Kidney tubule cell (primary cell): Measurements from ENCODE around the gene ST6GALNAC6.
"Not testable (repeated sequence)": the region's sequence is repeated elsewhere in the genome, so short reads cannot be mapped to it uniquely, and the experiment has no call there.

Source experiments
- DNase-seq: peaks from one replicate; pipeline ENCODE4 v3.0.0-alpha.2; 2018; ENCODE audit warnings: low spot score

Gene ST6GALNAC6

DNA sequence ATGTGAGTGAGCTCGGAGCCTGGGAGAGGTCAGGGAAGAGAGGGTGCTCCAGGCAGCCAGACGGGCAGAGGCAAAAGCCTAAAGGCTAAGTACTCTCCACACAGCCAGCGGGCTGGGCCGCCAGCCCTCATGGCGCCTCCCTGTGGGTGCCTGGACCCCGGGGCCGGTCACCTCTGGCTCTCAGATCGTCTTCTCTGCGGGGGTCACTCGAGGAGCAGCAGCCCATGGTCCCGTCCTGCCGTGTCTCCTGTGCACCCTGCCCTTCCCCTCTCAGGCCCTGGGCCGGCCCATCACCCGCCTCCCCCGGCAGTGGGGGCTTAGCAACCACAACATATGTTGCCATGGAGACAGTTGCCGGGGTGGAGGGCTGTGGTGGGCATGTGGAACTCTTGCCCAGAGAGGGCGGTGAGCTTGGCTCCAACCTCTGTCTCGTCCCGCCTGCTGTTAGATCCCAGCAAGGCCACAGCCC, 26.1 kb downstream of the ST6GALNAC6 start:
- DNase-seq = no peak

DNA sequence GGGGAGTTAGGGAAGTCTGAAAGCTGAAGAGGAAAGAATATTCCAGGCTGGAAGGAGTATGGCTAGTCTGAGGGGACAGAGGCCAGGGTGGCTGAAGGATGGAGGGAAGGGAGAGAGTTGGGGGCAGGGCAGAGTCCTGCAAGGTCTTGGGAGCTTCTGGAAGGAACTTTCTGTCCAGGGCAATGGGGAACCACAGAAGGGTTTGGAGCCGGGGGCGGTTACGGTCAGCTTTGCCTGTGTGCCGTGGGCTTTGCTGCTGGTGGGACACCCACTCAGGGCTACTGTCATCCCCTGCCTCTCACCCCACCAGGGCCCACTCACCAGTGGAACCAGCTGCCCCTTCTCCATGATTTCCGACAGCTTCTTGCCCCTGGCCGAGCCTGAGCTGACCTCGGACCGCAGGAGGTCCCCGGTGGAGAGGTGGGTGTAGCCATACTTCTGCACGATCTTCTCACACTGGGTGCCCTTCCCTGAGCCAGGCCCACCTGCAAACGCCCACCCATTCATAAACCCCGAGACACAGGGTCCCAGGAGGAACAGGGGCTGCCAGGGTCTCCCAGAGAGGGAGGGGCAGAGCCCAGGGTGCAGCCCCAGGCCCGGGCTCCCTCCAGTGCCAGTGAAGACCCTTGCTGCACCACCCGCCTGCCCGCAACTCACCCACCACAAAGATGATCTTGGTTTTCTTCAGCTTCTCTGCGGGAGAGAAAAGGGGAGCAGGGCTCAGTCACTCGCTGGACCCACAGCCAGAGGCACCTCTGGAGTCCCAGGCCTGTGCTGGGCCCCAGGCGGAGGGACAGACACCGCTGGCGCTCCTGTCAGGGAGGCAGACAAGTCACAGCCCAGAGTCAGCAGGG, 26.8 kb downstream of the ST6GALNAC6 start:
- no peak for DNase-seq

DNA sequence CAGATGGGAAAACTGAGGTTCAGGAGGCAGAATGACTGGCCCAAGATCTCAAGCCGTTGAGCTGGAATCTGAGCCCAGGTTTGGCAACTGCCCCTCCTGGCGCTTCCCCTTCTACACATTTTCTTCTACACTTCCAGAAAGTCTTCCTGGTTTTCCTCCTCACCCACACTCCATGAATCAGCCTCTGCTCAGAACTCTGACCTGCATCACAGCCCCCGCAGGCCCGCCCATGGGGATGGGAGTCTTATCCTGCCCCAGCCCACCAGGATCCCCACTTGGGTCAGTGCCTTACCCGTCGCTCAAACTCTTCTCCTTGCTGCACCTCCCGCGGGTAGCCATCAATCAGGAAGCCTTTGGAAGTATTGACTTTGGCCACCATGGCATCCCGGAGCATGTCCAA, 27.9 kb downstream of the ST6GALNAC6 start:
- no peak for DNase-seq

DNA sequence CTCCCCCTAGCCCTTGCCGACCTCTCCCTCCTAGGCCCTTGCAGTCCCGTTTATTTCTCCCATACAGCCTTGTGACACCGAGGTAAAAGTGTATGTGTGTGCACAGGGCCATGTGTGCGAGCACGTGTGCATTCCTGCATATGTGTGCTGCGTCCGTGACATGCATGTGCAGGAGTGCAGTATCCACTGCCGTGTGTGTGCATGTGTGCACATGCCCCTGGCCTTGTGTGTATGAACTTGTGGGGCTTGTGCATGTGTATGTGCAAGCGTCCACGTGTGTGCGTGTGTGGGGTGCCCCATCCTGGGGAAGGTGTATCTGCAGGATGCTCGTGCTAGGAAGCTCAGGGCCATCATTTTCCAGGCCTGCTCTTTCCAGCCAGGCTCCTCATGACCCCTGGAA, 28.5 kb downstream of the ST6GALNAC6 start:
- no peak for DNase-seq

DNA sequence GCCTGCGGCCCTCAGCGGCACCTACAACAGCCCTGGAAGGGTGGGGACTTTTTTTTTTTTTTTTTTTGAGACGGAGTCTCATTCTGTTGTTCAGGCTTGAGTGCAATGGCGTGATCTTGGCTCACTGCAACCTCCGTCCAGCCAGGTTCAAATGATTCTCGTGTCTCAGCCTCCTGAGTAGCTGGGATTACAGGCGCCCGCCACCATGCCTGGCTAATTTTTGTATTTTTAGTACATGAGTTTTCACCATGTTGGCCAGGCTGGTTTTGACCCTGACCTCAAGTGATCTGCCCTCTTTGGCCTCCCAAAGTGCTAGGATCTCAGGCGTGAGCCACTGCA, 29.3 kb downstream of the ST6GALNAC6 start:
- DNase-seq = not testable (repeated sequence)

DNA sequence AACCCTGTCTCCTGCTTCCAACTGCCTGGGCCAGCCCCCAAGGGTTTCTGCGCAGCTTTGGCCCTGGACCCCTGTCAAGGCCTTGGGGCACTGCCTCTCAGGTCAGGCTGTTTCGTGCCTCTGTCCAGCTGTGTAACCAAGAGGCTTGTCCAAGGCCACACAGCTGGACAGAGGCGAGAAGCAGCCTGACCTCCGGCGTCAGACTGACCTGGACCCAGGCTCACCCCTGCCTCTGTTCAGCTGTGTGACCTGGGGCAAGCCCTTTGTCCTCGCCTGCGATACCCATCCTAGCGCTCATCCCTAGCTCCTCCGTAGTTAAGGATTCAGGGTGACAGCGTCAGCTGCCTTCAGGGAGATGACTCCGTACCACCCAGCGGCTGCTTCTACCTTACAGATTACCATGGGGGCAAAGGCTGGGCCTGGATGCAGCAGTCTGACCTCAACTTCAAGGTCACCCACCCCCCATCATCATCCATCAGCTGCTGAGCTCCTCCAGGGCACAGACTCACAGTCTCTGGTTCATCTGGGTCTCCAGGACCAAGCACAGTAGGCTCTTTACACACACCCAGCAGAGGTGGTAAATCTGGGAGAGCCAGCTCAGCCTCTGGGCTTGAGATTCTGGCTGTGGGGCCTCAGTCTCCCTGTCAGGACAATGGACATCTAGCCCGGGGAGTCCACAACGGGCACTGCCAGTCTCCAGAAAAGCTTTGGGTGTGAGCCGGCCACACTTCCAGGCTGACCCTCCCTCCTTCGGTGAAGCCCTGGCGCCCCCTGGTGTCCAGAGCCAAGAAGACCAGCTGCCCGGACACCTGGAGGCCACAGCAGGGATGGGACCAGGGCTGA, 29.9 kb downstream of the ST6GALNAC6 start:
- DNase-seq = peak; percentile 81

DNA sequence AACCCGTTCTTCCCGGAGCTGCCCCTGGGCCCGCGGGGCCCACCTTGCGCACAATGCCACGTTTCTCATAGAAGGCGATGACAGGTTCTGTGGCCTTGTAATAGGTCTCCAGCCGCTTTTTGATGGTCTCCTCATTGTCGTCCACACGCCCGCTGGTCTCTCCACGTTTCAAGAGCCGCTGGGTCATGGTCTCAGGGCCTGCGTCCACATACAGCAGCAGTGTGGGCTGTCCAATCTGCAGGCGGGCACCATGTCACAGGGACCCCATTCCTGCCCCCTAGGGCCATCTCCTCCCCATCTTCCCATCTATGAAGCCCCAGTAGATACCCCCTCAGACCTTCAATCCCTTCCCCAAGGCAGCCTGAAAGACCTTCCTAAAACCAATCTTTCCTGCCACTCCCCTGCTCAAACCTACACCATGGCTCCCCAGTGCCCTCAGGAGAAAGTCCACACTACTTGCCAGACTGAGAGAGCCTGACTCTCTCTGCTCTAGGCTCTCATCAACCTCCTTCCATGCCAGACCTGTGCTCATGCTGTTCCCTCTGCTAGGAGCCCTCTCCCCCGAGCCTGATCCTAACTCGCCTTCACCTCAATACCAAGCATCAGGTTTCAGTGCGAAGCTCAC, 31.0 kb downstream of the ST6GALNAC6 start:
- DNase-seq = no peak

DNA sequence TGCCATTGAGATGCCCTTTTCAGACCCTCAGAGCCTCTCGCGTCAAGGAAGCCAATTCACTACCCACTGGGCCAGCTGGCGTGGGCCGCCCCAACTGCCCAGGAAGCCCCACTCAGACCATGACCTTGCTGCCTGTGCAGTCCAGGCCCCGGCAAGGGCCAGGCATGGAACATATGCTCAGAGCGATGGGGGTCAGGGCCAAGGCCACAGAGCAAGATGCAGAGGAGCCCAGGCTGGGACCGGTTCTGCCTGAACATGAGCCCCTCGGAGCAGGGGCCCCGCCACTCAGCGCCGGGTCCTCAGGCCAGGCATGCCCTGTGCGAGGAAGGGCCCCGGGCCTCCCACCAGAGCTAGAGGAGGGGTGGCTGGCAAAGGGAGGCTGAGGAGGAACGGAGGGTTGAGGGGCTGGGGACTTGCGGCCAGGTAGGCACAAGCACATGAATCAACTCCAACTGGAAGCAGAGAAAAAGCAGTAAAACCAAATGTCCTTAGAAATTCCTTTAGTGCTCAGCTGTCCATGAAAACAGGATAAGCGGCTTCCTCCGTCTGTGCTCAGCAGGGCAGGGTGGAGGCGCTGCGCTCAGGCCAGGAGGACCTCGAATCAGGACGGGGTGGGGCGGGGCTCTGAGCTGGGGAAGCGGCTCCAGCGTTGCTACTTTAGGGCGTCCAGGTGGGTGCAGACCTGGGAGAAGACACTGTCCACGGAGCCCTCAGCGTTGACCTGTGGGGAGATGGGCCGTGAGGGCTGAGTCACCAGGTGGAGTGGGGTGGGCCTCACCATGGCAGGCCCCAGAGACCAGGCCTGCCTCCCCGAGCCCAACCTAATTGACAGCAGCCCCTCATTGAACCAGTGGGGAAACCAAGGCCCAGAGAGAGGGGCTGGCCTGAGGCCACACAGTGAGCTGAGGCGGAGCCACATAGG, 31.8 kb downstream of the ST6GALNAC6 start:
- no peak for DNase-seq

DNA sequence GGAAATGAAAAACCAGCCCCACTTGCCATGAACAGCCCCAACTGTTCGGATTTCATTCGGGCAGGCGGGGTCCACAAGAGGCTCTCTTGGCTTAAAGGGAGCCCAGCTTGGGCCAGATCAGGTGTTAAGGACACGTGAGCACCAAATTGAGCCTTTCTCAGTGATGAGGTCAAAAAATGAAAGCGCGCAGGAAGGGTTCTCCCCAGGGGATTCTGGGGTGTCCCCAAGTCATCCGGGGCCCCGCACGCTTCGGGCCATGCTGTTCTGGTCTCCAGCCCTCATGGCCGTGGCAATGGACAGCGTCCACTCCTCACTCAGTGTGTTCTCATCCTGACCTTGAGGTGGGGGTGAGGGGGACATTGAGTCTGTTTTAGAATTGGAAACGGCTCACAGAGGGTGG, 32.9 kb downstream of the ST6GALNAC6 start:
- no peak for DNase-seq

DNA sequence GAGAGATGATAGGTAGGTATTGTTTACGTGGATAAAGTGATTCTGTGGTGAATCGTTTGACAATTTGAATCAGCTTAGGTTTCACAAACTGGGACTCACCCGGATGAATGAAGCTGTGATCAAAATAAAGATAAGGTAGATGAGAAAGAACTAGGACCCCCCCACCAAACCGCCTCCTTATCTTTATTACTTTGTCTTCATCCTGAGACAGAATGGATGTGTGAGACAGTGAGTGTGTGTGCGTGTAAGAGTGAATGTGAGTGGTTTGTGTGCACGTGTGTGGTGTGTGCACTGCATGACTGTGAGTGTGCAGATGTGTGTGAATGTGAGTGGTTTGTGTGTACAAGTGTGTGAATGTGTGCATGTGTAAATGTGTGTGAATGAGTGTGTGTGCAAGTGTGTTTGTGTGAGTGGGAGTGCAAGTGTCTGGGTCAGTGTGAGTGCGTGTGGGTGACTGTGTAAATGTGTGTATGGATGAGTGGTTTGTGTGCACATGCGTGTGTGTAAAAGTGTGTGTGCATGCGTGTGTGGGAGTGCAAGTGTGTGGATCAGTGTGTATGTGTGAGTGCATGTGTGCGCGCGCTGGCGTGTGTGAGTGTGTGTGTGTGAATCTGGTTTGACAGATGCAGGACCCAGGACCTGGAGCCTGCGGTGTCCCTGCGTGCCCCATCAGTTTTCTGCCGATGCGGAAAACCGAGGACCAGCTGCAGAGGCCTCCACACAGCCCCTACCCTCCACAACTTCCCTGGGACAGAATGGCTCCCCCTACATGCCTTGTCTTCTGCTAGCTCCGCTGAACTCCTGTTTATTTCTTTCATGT, 33.5 kb downstream of the ST6GALNAC6 start:
- DNase-seq = no peak

DNA sequence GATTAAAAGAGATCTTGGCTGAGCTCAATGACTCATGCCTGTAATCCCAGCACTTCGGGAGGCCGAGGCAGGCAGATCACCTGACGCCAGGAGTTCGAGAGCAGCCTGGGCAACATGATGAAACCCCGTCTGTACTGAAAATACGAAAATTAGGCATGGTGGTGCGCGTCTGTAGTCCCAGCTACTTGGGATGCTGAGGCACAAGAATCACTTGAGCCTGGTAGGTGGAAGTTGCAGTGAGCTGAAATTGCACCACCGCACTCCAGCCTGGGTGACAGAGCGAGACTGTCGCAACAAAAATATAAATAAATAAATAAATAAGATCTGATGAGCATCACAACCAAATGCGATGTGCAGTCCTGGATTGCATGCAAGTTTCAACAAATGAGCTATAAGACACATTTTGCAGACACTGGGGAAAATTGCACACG, 36.2 kb downstream of the ST6GALNAC6 start:
- no peak for DNase-seq

DNA sequence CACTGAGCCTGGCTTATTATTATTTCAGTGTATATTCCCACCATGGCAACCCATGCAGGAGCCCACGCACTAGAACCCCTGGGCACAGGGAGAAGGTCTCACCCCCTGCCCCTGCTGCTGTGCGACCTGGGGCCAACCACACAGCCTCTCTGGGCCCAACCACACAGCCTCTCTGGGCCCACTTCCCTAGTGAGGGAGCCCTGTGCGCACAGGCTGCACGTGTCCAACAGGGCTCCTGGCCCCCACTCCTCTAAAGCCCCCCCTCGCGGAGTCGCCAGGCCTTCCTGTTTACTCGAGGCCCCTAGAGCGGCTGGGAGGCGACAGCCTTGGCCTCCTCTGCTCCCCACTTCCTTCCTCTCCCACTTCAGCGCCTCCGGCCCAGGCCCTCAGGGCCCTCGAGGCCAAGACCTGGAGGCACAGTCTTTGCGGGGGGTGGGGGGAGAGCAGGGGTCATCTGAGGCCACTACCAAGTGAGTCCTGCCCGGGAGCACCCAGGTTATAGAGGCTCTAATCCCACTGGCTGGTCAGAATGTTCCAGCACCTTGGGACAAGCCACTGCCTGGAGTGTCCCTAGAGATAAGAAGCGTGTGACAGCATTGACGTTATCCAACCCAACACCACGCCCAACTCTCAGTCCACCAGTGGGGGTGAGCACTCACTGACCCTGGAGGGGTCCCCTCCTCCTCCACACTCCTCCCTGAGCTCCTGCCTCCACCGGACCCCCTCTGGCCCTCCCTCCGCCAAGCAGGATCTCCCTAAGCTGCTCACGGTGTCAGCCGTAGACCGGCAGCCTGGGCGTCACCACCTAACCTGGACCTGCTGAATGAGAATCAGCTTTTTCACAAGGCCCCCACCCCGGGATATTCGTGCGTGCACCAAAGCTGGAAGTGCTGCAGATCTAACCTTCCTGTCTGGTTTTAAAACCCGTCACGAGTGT, 37.1 kb downstream of the ST6GALNAC6 start:
- DNase-seq = no peak

DNA sequence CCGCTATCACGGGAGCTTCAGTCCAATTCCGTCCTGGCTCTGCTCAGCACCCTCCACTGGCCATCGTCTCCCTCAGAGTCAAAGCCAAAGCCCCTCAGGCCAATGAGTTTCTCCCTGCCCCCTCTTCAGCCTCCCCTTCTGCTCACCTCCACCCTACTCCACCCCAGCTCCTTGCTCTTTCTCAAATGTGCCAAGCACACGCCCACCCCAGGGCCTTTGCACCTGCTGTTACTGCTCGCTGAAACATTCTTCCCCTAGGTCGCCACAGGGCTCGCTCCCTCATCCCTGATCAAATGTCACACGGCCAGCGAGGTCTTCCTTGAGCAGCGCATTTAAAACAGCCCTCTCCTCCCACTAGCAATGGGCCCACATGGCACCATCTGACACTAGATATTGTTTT, 38.6 kb downstream of the ST6GALNAC6 start:
- no peak for DNase-seq

DNA sequence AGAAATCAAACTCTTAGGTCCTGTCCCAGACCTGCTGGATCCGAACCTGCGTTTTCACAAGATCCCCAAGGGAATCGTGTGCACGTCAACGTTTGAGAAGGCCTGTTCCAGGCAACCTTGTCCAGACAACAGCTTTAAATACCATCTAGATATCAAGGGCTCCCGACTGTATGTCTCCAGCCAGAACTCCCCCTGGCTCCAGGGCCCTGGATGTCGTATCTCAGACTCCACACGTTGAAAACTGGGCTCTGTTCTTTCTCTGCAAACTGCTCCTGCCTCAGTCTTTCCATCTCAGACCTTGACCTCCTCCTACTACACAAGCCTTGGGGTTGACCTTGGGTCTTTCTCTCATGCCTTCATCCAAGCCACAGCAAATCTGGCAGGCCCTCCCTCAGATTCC, 39.1 kb downstream of the ST6GALNAC6 start:
- no peak for DNase-seq

DNA sequence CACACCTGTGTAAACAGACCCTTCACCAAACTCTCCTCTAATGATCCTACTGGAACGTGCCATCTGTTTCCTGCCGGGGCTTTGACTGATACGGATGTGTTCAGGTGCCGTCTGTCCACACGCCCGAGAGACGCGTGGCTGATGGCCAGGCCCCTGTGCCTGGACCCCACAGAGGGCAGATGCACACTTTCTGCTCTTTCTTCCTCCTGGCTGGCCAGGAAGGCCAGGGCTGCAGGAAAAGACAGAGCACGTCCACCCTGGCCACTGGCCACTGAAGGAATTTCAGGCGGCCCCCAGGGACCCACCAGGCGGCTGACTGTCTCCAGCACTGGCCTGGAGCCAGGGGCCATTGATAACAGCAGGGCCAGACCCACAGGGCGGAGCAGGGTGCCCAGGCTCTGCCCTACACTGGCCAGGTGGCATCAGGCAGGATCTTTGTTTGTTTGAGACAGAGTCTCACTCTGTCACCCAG, 41.3 kb downstream of the ST6GALNAC6 start:
- DNase-seq = no peak

DNA sequence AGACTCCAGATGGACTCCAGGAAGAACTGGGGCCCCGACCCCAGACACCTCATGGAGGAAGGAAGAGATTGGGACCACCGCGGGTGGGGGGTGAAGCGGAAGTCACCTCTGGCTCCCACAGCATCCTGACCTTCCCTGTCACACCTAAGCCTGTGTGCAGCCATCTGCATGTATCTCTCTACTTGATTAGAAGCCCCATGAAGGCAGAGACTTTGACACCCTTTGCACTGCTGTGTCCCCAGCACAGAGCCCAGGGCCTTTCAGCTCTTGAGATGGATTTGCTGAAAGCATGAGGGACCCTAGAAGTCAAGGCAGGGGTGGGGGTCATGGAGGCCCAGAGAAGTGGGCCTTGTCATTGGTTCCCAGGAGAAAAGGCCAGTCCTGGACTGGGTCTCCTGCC, 42.1 kb downstream of the ST6GALNAC6 start:
- no peak for DNase-seq

DNA sequence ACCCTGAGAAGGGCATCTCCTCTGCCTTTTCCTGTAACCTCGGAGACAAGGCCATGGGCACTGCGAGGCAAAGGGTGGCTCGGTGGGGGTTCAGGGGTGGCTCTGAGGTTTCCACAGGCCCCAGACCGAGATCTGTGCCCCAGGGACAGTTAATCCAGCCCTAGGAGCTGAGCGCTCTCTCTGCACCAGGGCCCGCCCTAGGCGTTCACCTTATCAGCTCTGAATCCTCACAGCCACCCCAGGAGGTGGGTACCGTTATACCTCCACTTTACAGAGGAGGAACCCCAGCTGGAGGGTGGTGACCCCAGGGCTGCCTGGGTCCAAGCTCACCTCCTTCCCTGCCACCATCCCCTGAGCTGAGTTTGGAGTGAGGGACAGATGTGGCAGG, 42.7 kb downstream of the ST6GALNAC6 start:
- DNase-seq = no peak

DNA sequence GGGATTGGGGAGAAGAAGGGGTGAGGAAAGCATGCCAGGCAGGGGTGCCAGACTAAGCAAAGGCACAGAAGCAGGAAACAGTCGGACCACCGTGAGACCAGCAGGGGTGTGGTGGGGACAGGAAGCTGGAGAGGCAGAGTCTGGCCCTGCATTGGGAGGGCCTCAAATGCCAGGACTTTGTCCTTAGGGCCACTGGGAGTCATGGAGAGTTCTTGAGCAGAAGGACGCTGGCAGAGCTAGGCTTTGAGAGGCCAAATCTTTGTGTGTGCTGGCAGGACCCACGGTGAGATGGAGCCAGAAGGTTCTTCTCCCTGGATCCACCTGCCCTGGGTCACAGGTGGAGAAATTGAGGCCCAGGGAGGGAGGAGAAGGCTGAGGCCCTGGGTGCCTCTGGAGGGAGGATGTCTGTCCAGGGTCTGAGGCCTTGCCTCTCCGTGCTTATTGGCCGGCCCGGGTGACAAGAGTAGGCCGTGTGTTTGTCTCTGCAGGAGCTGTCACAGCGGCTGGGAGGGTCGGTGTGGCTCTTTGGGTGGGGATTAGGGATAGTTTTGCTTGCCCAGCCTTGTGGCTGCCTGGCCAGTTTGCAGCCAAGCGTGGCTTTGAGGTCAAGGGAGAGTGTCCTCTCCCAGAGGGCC, 43.2 kb downstream of the ST6GALNAC6 start:
- no peak for DNase-seq

DNA sequence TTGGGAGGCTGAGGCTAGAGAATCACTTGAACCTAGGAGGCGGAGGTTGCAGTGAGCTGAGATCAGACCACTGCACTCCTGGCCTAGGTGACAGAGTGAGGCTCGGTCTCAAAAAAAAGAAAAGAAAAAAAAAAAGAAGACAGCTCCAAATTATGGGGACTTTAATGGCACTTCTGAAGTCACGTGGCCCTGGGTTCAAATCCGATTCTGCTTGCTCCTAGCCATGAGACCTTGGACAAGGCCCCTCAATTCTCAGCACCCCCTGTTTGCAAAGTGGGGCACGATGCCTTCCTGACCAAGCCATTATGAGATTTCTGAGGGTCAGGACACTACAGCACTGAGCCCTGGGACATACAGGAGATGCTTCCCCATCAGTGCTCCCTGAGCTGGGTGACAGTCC, 43.9 kb downstream of the ST6GALNAC6 start:
- no peak for DNase-seq
